HG03196 (cell line): ENCODE data around the gene FRRS1.
"Not testable (repeated sequence)": the region's sequence is repeated elsewhere in the genome, so short reads cannot be mapped to it uniquely, and the experiment has no call there.

Experiments used
- ATAC-seq: cut with Tn5 transposase; IDR thresholded peaks from one replicate; pipeline ENCODE4 v1.9.1; 2021; ENCODE audit not compliant: unreplicated experiment

The FRRS1 gene

GRCh38 chr1:99768104-99768503 lies 1.7 kb upstream of the FRRS1 start:
- no peak for ATAC-seq

GRCh38 chr1:99764909-99765308 lies 1.5 kb downstream of the FRRS1 start:
- ATAC-seq = no peak

GRCh38 chr1:99764439-99764838 lies 2.0 kb downstream of the FRRS1 start:
- no peak for ATAC-seq

DNA sequence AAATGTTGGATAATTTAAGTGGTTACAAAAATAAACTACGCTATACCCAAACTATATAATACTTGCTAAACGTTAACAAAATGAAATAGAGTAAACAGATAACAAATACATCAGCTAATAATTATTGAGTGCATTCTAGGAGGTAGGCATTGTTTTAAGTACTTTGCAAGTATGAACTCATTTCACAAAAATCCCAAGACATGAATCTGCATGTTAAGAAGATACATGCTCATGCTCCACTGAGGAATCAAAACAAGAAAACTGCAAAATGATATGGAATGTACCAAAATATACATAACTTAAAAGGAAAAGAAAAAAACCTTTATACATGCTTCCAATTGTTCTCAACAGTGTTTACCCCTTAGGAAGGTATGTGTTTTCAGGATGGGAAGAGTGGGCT lies 2.5 kb downstream of the FRRS1 start:
- ATAC-seq = no peak

DNA sequence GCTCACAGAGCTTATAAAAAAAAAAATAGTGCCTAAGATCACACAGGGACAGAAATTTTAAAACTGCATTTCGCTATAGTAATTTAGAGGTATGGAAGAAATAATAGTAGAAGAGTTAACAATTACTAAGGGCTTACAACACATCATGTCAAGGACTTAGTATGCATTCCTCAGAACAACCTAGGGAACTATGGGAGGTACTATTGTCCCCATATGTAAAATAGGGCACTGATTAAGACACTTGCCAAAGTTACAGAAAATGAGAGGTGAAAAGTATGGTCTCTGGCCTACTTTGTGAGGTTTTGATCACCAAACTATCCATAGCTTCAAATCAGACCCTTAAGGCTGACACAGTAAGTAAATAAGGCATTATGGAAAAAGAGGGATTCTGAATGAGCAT lies 4.7 kb downstream of the FRRS1 start:
- ATAC-seq = no peak

GRCh38 chr1:99759518-99760160 lies 6.8 kb downstream of the FRRS1 start:
- no peak for ATAC-seq

GRCh38 chr1:99758686-99759517 lies 7.5 kb downstream of the FRRS1 start:
- ATAC-seq = not testable (repeated sequence)

DNA sequence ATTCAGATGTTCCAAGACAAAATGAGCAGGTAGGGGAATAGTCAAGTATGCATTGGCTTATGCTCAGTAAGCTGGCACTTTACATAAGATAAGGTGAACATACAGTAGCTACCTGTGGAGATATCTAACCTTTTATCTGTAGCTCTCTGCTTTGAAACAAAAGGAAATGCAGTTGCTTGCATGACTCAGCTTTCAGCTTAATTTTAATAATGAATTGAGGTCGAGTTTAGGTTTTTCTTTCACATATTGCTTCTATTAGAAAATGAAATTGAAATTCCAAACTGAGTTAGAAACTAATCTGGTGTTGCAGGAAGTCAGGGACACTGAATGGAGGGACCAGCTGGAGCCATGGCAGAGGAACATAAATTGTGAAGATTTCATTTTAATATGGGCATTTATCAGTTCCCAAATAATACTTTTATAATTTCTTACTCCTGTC lies 8.3 kb downstream of the FRRS1 start:
- peak; percentile 71 for ATAC-seq

GRCh38 chr1:99756598-99756997 lies 9.8 kb downstream of the FRRS1 start:
- ATAC-seq = no peak

DNA sequence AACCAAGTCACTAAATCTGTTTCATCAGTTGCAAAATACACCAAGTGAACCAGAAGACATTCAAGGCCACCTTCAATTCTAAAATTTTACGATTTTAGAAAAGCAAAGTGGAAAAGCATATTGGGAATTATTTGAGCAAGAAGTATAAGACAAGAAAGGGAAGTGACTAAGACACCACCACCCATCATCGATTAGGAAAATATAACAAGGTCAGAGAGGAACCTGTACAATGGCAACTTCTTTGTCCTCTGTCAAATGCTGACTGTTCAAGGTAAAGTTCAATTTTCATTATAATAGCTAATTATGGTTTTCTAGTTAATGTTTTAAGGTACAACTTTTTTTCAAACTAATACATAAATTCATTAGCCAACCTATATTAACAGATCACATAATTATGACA lies 10.8 kb downstream of the FRRS1 start:
- ATAC-seq = no peak

DNA sequence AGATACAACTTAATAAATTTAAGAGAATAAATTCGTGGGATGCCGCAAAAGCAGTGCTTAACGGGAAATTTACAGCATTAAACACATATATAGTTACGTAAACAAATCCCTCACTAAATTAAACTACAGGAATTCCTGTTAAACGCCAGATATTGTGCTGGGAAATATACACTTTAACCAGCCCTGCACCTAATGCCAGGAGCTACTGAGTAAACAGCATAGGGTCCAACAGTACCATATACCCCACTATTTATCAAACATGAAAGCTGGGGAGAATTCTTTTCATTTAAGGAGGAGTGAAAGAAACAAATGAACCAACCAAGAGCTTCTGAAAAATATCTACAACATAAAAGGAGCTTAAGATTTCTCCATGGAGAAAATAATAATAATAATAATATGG lies 11.7 kb downstream of the FRRS1 start:
- no peak for ATAC-seq

GRCh38 chr1:99754055-99754626 lies 12.3 kb downstream of the FRRS1 start:
- ATAC-seq = no peak

DNA sequence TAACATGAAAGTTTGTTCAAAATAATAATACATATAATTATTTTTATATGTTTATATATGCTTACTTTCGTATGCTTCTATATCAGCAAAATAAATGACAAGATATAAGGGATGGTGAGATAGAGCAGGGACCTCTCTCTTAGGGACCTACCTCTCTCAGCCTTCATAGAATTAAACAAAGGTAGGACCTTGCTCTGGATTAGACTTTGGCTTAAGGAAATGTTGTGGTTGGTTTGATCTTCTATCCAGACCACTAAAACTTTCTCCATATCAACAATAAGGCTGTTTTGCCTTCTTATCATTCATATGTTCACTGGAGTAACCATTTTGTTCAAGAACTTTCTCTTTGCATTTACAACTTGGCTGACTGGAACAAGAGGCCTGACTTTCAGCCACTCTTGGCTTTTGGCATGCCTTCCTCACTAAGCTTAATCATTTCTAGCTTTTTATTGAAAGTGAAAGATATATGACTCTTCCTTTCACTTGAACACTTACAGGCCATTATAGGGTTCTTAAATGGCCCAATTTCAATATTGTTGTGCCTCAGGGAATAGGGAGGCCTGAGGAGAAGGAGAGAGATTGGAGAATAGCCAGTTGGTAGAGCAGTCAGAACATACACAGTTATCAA lies 14.4 kb downstream of the FRRS1 start:
- ATAC-seq = peak; percentile 67

DNA sequence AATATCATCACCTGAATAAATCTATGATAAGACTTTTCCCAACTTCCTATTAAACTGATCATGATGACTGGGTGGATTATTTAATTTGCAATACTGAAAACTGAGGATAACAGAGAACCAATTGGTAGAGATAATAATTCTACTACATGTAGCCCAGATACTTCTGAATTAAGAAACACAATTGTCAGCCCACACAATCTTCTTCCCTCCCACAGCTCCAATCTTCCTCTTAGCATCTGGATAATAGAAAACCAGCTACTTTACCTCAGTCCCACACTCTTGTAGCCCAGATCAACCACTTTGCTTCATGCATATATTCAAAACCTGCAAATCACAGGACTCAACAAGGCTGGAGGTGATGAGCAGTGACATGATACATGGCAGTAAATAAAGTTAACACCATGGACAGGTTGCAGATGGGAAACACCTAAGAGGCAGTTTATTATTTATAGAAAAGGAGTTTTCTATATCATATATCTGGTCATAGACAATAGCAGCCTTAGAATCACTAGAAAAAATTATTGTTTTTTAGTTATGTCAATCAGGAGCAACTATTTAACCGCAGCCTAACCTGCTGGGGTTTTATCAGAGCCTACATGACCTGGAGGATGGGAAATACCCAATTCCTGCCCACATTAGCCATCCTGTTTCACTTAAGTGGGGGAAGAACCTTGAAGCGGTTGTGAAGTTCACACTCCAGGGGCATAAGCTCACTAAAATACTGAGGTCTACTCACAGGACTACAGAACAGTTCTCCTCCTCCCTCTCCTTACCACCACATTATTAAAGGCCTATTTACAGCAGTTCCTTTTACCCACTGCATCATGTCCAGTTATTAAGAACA lies 16.7 kb downstream of the FRRS1 start:
- ATAC-seq = peak; percentile 91

GRCh38 chr1:99748419-99748818 lies 18.0 kb downstream of the FRRS1 start:
- ATAC-seq = no peak

- no peak for ATAC-seq
Observed at GRCh38 chr1:99745684-99746083, 20.8 kb downstream of the FRRS1 start.

- ATAC-seq = no peak
Observed at GRCh38 chr1:99745061-99745460, 21.4 kb downstream of the FRRS1 start.

GRCh38 chr1:99740141-99740540 lies 26.3 kb downstream of the FRRS1 start:
- no peak for ATAC-seq

- no peak for ATAC-seq
Observed at GRCh38 chr1:99738858-99739465, 27.5 kb downstream of the FRRS1 start.

- no peak for ATAC-seq
Observed at GRCh38 chr1:99737016-99737415, 29.4 kb downstream of the FRRS1 start.
